NB4 (cell line): ENCODE measurements around the gene CHRNA5.
A peak's percentile ranks its signal among the peaks of the same experiment; 100 is the strongest.

Experiments used
- DNase-seq: peaks from one replicate; pipeline ENCODE4 v3.0.0; 2010; ENCODE audit warnings: low read depth
- H3K4me3 ChIP-seq: one replicate; pipeline ENCODE4 v1.5.1; 2011; ENCODE audit warnings: mild to moderate bottlenecking, low read depth, low read length, moderate library complexity
- MYC ChIP-seq: IDR thresholded peaks from 2 replicates; pipeline ENCODE4 v1.6.1; 2011; ENCODE audit warnings: low read depth, low read length
- POLR2A ChIP-seq: IDR thresholded peaks from 2 replicates; pipeline ENCODE4 v1.6.1; 2011; ENCODE audit warnings: mild to moderate bottlenecking; ENCODE audit not compliant: insufficient read length; ENCODE audit errors: extremely low read depth
- TF ChIP-seq, protein P1 (sequence below): IDR thresholded peaks from 2 replicates; pipeline ENCODE4 v1.6.1; 2011; ENCODE audit warnings: low read depth, low read length
- TF ChIP-seq, protein P2 (sequence below): IDR thresholded peaks from one replicate; pipeline ENCODE4 v1.5.1; 2012; ENCODE audit warnings: low read depth, low read length

Gene CHRNA5

DNA sequence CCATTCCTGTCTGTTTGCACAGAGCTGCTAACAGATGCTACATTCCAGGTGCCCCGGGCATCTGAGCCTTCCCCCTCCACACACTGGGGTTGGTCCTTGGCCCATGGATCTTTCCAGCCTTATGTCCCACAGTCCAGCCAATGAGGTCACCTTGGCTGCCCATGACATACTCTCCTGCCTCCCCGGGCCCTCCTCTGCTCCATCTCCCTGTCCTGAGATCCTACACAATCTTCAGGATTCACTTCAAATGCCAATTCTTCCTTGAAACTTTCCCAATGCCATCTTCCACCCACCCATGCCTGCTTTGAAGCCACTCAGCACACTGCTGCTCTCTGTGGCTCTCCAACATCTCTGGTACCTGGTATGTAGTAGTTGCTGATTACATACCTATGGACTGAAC lies 51.2 kb downstream of the CHRNA5 start:
- TF ChIP-seq MYC (no peak), POLR2A (no peak)
- TF ChIP-seq, protein P1, sequence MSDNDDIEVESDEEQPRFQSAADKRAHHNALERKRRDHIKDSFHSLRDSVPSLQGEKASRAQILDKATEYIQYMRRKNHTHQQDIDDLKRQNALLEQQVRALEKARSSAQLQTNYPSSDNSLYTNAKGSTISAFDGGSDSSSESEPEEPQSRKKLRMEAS = no peak
- TF ChIP-seq, protein P2, sequence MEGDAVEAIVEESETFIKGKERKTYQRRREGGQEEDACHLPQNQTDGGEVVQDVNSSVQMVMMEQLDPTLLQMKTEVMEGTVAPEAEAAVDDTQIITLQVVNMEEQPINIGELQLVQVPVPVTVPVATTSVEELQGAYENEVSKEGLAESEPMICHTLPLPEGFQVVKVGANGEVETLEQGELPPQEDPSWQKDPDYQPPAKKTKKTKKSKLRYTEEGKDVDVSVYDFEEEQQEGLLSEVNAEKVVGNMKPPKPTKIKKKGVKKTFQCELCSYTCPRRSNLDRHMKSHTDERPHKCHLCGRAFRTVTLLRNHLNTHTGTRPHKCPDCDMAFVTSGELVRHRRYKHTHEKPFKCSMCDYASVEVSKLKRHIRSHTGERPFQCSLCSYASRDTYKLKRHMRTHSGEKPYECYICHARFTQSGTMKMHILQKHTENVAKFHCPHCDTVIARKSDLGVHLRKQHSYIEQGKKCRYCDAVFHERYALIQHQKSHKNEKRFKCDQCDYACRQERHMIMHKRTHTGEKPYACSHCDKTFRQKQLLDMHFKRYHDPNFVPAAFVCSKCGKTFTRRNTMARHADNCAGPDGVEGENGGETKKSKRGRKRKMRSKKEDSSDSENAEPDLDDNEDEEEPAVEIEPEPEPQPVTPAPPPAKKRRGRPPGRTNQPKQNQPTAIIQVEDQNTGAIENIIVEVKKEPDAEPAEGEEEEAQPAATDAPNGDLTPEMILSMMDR = no peak
- no peak overlapping the region for H3K4me3 ChIP-seq
- DNase-seq = no peak

DNA sequence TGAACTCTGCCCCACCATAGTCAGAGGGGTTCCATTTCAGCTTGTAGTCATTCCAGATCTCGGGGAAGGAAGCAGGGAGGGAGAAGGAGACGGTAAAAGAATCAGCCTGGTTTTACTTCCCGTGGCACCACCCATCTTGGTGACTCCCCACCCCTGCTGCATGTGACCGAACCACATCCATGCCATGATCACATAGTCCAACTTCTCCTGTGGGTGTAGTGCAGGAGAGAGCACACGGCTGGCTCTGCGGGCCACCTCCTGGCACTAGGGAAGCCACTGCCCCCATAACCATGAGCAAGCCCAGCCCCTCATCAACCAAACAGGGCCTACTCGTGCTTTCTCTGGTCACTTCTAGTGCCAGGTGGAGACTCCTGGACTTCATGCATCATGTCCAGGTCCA lies 51.8 kb downstream of the CHRNA5 start:
- H3K4me3 ChIP-seq = no peak overlapping the region
- TF ChIP-seq, protein P1 = no peak
- TF ChIP-seq POLR2A (no peak), MYC (no peak)
- TF ChIP-seq, protein P2 = no peak
- no peak for DNase-seq

DNA sequence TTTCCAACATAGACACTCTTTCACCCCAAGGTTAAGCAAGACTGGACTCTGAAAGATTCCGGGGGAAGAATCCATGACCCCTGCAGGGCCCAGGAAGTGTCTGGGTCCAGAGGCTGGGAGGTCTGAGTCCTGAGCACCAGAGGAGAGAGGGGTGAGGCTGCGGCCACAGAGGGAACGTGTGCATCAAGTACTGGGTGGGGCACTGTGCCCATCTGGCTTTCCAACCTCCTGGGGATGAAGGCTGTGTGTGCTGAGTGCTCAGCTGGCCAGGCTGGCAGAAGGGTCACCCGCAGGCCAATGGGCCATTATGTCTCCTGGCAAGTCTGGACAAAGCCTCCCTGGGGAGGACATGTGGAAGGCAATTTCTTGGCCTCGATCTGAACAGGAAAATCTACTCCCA lies 52.2 kb downstream of the CHRNA5 start:
- no peak for DNase-seq
- H3K4me3 ChIP-seq = no peak overlapping the region
- TF ChIP-seq, protein P2 = no peak
- TF ChIP-seq POLR2A (no peak), MYC (no peak)
- TF ChIP-seq, protein P1 = no peak

DNA sequence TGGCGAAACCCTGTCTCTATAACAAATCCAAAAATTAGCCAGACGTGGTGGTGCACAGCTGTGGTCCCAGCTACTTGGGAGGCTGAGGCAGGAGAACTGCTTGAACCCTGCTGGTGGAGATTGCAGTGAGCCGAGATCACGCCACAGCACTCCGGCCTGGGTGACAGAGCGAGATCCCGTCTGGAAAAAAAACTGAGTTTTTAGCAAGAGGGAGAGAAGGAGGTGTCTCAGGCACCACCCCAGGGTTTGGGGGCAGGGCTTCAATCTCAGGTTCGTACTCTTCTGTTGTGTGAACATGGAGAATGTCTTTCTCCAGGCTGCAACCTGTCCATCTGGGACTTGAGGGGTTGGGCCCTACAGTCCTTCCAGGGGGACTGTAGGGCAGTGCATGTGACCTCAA lies 52.7 kb downstream of the CHRNA5 start:
- no peak overlapping the region for H3K4me3 ChIP-seq
- no peak for TF ChIP-seq POLR2A
- TF ChIP-seq, protein P2 = no peak
- TF ChIP-seq MYC = no peak
- TF ChIP-seq, protein P1 = no peak
- DNase-seq = no peak

DNA sequence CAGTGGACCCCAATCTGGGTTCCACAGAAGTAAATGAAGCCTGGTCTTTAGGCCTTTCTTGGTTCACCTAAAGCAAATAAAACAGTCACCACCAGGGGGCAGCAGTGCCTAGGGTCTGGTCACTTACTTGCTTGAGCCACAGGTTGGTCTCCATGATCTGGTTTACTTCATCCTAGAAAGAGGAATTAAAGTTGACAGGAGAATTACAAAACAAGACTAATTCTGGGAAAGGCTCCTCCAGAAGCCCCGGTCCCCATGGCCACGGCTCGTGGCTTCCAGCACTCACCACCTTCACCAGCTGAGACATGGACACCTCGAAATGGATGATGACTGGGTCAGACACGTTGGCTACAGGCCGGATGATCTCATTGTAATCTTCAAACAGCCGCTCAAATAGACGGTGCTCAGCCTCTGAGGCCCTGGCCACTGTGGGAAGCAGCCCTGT lies 53.2 kb downstream of the CHRNA5 start:
- no peak overlapping the region for H3K4me3 ChIP-seq
- TF ChIP-seq POLR2A (no peak), MYC (0 out of 2 replicates have a peak, but pooled peaks have one; percentile 39)
- TF ChIP-seq, protein P1 = peak; percentile 48; the same call in 1 of the 2 replicates
- TF ChIP-seq, protein P2 = peak; percentile 76

More for the DNA sequence above, 53.2 kb downstream of the CHRNA5 start:
- peak; percentile 87 for DNase-seq
